GM12801 (cell line): ENCODE data around the gene FOXM1.

Experiments used
- CTCF ChIP-seq: IDR thresholded peaks from one replicate; pipeline ENCODE4 v1.5.1; 2011; ENCODE audit warnings: control low read depth; ENCODE audit not compliant: insufficient read length; ENCODE audit errors: extremely low read depth

Gene FOXM1

DNA sequence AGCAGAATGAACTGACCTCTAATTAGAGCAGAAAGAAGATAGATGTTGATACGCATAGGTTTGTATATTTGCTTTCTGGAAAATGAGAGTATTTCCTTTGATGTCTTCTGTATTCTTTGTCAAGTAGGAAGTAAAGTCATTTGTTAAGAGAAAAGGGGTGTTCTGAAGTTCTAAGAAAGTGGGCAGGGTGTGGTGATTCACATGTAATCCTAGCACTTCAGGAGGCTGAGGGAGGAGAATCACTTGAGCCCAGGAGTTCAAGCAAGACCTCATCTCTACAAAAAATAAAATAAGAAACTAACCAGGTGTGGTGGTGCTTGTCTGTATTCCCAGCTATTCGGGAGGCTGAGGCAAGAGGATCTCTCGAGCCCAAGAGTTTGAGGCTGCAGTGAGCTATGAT is 2.9 kb upstream of the FOXM1 start:
- no peak for TF ChIP-seq CTCF

GRCh38 chr12:2877953-2878732 is 1.2 kb upstream of the FOXM1 start:
- TF ChIP-seq CTCF = no peak

GRCh38 chr12:2876431-2877046 is 435 bp downstream of the FOXM1 start:
- TF ChIP-seq CTCF = no peak

GRCh38 chr12:2864198-2864597 is 12.8 kb downstream of the FOXM1 start:
- TF ChIP-seq CTCF = no peak

GRCh38 chr12:2862876-2863275 is 14.1 kb downstream of the FOXM1 start:
- no peak for TF ChIP-seq CTCF

GRCh38 chr12:2860170-2860569 is 16.8 kb downstream of the FOXM1 start:
- no peak for TF ChIP-seq CTCF

DNA sequence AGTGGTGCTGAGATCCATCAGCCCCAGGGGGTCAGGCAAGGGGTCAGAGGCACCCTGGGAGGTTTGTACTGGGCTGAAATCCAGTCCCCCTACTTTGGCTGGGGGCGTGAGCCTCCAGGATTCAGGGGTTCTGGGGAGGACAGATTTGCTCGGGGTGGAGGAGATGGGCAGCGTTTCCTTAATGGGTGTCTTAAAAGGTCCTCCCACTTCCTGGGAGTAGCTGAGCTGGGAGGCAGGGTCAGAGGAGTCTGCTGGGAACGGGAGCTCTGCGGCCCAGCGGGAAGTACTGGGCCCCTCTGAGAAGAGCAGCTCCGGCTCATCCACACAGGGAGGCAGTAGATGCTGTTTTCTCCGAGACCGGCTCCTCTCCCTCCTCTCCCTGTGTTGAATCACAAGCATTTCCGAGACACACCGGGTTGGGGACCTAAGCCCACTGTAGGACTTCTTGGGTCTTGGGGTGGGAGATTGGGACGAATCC is 18.0 kb downstream of the FOXM1 start:
- no peak for TF ChIP-seq CTCF
